ENCODE data around the gene BNC2.

The BNC2 gene

DNA sequence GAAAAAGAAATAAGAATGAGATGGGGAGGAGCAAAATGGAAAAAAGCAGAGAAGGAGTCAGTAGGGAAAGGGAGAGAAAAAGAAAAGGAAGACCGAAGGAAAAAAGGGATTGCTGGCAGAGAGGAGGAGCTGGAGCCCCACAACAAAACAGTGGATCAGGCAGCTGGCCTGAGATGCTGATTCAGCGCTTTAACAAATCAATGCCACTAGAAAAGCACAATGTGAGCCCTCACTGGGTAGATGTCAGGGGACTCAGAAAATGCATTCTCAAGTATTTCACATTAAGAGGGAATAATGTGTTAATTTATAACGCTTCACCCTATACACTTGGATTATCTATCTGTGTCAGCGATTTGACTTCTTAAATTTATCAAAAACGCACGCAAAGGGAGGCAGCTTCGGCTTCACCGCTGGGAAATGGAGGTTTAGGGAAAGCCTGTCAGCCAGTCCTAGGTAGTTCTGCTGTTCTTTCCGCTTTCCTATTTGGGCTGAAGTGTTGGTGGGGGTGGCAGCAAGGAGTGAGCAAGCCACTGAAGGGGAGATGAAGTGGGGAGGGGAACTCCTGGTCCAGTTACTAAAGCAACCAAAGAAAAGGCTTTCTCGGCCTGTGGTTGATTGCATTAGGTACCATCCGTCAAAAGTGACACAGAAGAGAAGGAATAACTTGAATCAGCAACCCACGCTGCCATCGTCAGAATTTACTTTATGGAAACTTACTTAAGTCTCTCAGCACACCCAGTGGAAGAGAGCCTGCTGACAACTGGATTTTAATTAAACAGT, 161.6 kb downstream of the BNC2 start:
- no peak for DNase-seq

DNA sequence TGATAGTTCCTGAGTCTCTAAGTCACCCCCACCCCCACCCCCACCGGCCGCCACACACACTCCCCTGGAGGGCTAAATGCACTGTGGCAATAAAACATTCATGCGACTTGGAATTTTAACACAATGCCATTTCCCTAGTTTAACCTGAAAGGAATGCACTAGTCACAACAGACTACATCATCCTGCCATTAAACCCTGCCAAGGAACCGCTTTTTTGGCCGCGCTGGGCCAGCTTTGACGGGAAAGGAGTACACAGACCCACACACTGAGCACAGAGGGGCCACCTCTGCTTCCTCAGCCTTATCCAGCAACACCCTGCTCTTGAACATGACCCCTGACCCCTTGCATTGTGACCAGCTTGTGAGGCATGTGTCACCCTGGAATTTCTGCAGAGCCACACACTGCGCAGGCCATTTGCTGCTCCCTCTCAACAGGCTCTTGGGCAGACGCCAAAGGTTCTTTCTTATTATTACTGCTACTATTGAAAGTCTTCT, 165.3 kb downstream of the BNC2 start:
- DNase-seq, result no peak

- no peak for DNase-seq
Observed at GRCh38 chr9:16704116-16705110, 166.1 kb downstream of the BNC2 start.

GRCh38 chr9:16701347-16701746, 169.1 kb downstream of the BNC2 start:
- DNase-seq, result no peak

- no peak for DNase-seq
Observed at GRCh38 chr9:16693616-16694015, 176.9 kb downstream of the BNC2 start.

- DNase-seq, result no peak
Observed at GRCh38 chr9:16690628-16691027, 179.8 kb downstream of the BNC2 start.

GRCh38 chr9:16690205-16690604, 180.3 kb downstream of the BNC2 start:
- DNase-seq, result no peak

GRCh38 chr9:16689351-16689938, 181.0 kb downstream of the BNC2 start:
- DNase-seq, result no peak

- DNase-seq, result no peak
Observed at GRCh38 chr9:16688814-16689213, 181.7 kb downstream of the BNC2 start.

- DNase-seq, result no peak
Observed at GRCh38 chr9:16687678-16688369, 182.6 kb downstream of the BNC2 start.

DNA sequence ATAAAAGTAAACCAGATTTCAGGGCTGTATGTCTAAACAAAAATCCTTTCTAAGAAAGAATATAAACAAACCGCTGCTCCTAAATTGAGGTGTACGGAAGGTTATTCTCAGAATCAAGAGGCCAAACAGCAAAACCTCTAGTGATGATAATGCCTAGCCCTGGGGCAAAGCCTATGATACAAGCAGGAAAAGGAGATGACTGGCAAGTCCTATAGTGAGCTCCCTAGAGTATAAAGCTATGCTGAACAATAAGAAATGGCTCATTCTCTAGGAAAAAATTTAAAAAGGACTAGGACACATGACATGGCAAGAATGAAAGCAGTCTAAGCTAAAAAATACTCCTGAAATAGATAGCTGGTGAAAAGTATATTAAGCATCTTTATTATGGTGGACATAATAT, 187.1 kb downstream of the BNC2 start:
- DNase-seq, result no peak

DNA sequence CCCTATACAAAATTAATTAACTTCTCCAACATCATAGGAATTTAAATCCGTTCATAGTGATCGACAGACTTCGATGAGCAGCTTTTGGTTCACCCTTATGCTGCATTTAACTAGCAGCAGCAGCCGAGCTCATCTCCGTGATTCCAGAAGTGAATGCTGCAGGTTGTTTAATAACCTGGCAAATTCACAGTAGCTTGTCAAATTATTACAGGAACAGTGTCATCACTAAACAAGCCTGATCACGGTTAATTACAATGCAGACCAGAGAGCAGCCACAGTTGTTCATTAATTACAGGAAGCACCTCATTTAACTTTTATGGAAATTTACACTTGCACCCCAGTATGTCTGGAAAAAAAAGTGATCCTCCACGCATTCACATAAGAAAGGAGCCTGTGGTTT, 188.2 kb downstream of the BNC2 start:
- no peak for DNase-seq

DNA sequence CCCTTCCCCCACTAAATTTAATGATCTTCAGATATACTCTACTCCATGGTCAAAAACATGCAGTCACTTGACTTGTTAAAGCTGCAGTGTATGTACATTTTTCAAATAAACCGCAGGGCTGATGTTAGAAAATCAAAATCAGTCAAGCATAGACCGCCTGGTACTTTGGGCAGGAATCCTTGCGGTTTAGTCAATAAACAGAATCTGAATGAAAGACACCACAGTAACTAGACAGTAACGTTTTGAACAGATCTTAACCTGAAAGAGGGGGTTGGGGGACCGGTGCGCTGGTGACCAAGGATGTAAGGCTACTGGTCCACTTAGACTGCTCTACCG, 188.8 kb downstream of the BNC2 start:
- no peak for DNase-seq

- no peak for DNase-seq
Observed at GRCh38 chr9:16680975-16681651, 189.4 kb downstream of the BNC2 start.

DNA sequence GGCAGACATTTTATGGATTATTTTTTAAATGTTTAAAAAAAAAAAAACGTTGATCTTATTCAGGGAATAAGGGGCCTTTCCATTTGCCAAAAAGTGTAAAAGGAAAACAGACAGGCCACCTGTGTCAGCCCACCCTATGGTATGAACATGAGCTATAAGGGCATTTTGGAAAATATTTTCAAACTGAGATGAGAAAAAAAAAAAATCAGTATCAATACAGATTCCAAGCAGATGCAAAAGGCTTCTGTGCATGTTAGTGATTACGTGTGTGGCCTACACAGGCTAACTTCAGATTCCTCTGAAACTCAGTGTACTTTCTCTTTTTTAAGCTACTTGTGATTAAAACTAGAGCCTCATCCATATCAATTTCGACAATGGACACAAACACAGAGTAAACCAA, 189.9 kb downstream of the BNC2 start:
- DNase-seq, result no peak

GRCh38 chr9:16679327-16679821, 191.1 kb downstream of the BNC2 start:
- no peak for DNase-seq

DNA sequence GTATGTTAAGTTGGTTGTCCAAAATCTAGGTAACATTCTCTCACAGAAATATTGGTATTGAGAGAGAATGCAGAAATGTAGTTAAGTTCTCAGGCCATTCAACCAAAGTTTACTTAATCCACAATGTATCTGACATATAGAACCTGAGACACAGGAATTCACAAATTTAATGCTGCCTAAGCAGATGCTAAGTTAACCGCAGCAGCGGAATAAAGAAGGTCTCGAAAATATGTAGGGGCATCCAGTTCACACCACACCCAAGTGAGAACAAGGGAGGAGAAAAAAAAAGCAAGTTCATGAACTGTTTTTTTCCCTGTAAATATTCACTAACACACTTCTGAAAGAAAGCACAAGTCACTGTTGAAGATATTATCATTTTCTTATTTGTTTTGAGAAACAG, 194.0 kb downstream of the BNC2 start:
- no peak for DNase-seq

GRCh38 chr9:16675131-16675530, 195.3 kb downstream of the BNC2 start:
- no peak for DNase-seq

GRCh38 chr9:16673171-16673570, 197.3 kb downstream of the BNC2 start:
- DNase-seq, result no peak

DNA sequence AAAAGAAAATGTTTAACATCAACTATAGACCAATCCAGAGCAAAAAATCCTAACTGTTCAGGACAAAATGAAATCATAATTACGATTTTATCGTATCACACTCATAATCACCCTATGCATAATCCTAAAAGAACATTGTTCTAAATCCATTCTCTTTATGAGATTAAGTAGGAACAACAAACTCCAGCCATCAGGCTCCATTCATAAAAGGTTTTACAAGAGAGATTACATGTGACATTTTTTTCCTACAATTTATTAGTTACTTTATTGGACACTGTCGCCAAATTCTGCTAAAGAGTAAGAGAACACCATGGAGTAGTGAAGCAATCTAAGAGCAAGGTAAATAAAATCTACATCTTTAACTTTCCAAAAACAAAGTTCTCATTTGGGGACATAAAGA, 198.0 kb downstream of the BNC2 start:
- DNase-seq, result no peak

GRCh38 chr9:16671591-16672137, 198.8 kb downstream of the BNC2 start:
- no peak for DNase-seq

DNA sequence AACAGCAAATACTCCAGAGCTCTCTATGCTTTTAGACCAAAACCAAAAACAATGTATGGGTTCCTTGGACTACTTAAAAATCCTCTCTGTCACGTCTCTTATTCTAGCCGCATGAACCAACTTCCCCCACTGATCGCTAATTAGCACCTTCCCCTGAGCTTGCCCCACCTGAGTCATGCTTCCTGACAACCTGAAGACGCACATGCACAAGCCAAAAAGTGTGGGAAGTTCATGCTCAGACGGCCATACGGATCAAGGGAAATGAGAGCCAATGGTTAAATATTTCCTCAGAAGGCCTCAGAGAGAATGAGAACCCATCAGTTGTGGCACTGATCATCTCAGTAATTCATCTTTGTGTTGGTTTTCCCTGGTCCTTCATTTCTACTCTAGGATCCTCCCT, 199.7 kb downstream of the BNC2 start:
- DNase-seq, result no peak
